AG04449 (cell line): ENCODE data around the gene SLC30A2.

ENCODE experiments used
- CTCF ChIA-PET: fragments of 350-600 bp; formaldehyde crosslinking; extraction: SDS; loops from one replicate; lab custom pipeline; 2021; ENCODE audit warnings: antibody characterized with exemption; lab: Yijun Ruan, JAX
- POLR2A ChIA-PET: fragments of 400-600, 350-600 bp; formaldehyde crosslinking; extraction: SDS; loops from one replicate; lab custom pipeline; 2020; ENCODE audit warnings: antibody characterized with exemption, inconsistent platforms; lab: Yijun Ruan, JAX
- DNase-seq: peaks from one replicate; pipeline ENCODE4 v3.0.0-alpha.2; 2010; ENCODE audit warnings: low read depth, low spot score
- H3K4me3 ChIP-seq: 2 replicates; pipeline ENCODE4 v1.5.1; 2011; ENCODE audit warnings: low read depth, mild to moderate bottlenecking, control low read depth, low read length
- TF ChIP-seq, protein P1 (sequence below): IDR thresholded peaks from one replicate; pipeline ENCODE4 v1.5.1; 2011; ENCODE audit warnings: mild to moderate bottlenecking, moderate library complexity, low read length, control low read depth, inconsistent platforms; ENCODE audit not compliant: insufficient read depth; ENCODE audit errors: missing control alignments

SLC30A2 gene

DNA sequence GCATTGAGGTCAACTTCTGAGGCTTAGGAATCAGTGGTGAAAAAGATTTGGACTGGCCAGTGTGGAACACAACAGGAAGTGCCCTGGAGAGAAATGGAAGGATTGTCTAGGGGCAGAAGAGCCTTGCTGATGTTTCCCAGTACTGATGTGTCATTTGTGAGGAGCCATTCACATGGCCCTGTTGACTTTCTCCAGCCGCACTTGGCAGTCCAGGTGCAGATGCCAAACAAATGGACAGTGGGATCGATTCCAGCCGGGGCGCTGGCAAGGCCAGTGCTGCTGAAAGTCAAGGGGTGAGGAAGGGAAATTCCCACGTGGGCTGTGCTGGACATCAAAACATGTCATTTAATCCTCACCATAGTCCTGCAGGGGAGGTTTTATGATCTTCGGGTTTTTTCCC is 26.4 kb upstream of the SLC30A2 start:
- CTCF ChIA-PET: interaction anchor here (0.9 to 1.3 kb wide), 3 partner anchors 36 to 73 kb away, joined by 3 read pairs; no protein-coding TSS in a partner anchor
- POLR2A ChIA-PET: no interaction called here
- TF ChIP-seq, protein P1, sequence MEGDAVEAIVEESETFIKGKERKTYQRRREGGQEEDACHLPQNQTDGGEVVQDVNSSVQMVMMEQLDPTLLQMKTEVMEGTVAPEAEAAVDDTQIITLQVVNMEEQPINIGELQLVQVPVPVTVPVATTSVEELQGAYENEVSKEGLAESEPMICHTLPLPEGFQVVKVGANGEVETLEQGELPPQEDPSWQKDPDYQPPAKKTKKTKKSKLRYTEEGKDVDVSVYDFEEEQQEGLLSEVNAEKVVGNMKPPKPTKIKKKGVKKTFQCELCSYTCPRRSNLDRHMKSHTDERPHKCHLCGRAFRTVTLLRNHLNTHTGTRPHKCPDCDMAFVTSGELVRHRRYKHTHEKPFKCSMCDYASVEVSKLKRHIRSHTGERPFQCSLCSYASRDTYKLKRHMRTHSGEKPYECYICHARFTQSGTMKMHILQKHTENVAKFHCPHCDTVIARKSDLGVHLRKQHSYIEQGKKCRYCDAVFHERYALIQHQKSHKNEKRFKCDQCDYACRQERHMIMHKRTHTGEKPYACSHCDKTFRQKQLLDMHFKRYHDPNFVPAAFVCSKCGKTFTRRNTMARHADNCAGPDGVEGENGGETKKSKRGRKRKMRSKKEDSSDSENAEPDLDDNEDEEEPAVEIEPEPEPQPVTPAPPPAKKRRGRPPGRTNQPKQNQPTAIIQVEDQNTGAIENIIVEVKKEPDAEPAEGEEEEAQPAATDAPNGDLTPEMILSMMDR: no peak
- DNase-seq: no peak
- H3K4me3 ChIP-seq: no peak overlapping the region

DNA sequence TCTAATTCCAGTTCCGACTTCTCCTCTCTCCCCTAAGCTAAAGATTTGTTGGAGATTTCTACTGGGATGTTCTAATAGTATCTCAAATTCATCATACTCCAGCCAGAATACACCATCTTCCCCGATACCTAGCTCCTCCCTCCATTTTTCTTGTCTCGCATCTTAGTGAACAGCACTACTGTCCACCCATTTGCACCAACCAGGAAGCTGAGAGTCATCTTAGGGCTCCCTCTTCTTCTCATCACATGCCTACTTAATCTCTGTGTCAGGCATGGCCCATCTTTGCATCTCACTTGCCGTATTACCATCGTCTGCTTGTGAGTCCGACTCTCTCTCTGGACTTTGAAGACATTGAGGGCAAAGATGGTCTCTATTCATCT is 25.0 kb upstream of the SLC30A2 start:
- ChIA-PET CTCF (interaction anchor here (0.6 kb wide), 1 partner anchor 12 kb away, joined by 3 read pairs; no protein-coding TSS in a partner anchor), POLR2A (no interaction called here)

DNA sequence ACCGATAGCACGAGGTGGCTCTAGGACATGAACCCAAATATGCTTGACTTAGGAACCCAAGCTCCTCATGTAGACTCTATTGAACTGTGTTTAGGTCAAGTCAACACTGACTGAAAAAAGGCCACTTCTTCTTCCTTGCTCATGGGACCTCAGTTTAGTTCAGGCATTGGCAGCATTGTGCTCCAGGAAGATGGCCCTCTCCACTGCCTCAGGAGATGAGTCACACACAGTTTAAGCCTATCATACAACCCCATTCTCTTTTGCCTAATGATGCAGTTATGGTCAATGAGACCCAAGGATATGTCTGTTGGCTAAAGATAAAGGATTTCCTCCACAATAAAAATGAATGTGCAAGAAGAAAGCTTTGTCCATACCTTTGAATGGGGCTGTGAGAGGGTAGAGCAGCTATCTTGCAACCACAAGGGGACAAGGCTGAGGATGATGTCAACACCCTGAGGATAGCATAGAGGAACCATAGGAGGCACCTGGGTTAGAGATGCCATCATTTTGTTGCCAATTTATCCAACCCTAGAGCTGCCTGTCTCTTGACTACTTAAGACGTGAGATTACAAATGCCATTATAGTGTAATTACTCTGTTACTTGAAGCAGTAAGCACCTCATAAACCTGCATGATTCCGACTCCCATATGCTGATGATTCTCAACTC is 24.5 kb upstream of the SLC30A2 start:
- CTCF ChIA-PET: interaction anchor here (0.6 kb wide), 1 partner anchor 13 kb away, joined by 3 read pairs; no protein-coding TSS in a partner anchor
- TF ChIP-seq, protein P1: no peak
- no peak for DNase-seq
- no peak overlapping the region for H3K4me3 ChIP-seq
- POLR2A ChIA-PET: no interaction called here

More for the DNA sequence above, 25.0 kb upstream of the SLC30A2 start:
- TF ChIP-seq, protein P1: no peak
- no peak overlapping the region for H3K4me3 ChIP-seq
- no peak for DNase-seq

DNA sequence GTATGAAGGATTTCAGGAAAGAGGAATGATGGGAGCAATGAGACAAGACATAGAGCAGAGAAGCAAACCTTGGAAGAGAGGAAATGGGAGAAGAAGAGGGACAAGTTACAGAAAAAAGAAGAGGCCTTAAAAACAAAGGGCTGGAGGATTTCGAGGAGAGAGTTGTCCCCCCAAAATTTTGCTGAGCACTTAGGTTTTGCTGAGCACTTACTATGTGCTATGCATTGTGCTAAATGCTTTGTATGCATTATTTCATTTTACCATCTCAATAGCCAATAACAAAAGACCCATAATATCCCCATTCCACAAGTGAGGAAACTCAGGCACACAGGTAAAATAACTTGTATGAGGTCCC is 24.0 kb upstream of the SLC30A2 start:
- CTCF ChIA-PET: no interaction called here
- TF ChIP-seq, protein P1: no peak

DNA sequence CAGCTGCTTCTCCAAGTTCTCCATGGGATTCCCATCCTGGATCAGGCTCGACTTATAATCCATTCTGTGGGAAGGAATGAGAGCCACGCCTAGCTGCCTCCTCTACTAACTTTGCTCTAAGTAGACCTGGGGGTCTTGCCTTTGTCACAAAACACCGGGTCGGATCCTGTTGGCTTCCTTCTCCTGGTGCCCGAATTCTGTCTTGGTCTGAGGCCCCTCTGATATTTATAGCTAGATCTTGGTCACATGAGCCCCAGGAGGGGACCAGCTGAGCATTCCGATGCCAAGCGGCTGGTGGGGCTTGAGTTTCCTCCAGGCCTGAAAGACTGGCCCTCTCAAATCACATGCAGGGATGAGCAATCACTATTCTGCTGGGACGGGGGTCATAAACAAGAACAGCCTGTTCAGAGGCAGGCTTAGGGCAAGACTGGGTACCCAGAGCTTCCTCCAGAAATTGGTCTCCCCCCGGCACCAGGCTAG is 21.6 kb upstream of the SLC30A2 start, which contains the start of gene TRIM63:
Gene TRIM63, minus strand, starts transcription at position 199 of the 480 bp plus-strand sequence. Its CDS starts 136 bp downstream, at position 63.
- H3K4me3 ChIP-seq: no peak within 1 kb of the TSS
- ChIA-PET CTCF (interaction anchor here (1.4 to 4.0 kb wide), 2 partner anchors 34 to 77 kb away, joined by 3 to 14 read pairs; no protein-coding TSS in a partner anchor), POLR2A (no interaction called here)
- DNase-seq: no peak
- TF ChIP-seq, protein P1: no peak

More for the DNA sequence above, 24.0 kb upstream of the SLC30A2 start:
- POLR2A ChIA-PET: no interaction called here
- DNase-seq: no peak
- no peak overlapping the region for H3K4me3 ChIP-seq

DNA sequence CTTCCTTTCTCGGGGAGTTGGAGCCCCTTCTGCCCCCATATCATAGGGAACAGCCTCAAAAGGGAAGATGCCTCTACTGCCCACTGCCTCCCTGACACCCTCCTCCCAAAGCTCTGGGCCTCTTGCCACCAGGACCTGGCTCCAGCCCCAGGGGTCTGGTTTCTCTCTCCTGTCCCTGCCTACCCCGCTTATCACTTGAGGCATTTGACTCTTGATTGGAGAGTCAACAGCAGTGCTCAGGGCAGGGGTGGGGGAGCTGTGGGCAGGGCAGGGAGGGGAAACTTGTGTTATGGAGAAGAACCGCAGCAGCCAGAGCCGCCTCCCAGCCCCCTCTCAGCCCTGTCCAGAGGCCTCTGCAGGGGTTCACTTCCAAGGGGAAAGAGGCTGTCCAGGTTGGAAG is 20.9 kb upstream of the SLC30A2 start:
- DNase-seq: no peak
- no peak overlapping the region for H3K4me3 ChIP-seq
- TF ChIP-seq, protein P1: no peak
- POLR2A ChIA-PET: no interaction called here
- CTCF ChIA-PET: interaction anchor here (1.2 to 4.0 kb wide), 3 partner anchors 12 to 78 kb away, joined by 3 to 14 read pairs (median 4); no protein-coding TSS in a partner anchor
